HEK293 (cell line): ENCODE results near the gene FGF9.

Experiments
- CTCF ChIA-PET: fragments of 350-600 bp; formaldehyde crosslinking; extraction: SDS; loops from one replicate; lab custom pipeline; 2021; ENCODE audit warnings: antibody characterized with exemption; lab: Yijun Ruan, JAX
- POLR2A ChIA-PET: fragments of 300-600 bp; formaldehyde crosslinking; extraction: SDS; loops from one replicate; lab custom pipeline; 2020; ENCODE audit warnings: antibody characterized with exemption, inconsistent platforms; lab: Yijun Ruan, JAX
- H3K27ac ChIP-seq: fragments of 200-500 bp; sonication (Bioruptor generic); 2 replicates; pipeline ENCODE4 v1.5.1; 2014; ENCODE audit warnings: low read depth, low read length, control low read depth, inconsistent platforms; ENCODE audit errors: extremely low read depth
- H3K36me3 ChIP-seq, 2 experiments: fragments of 200-500 bp in 1 of 2; sonication (Bioruptor generic) in 1 of 2; 1 replicate in 1 of 2; 2 replicates in 1 of 2; pipeline ENCODE4 v1.5.1; 2014 to 2017; ENCODE audit warnings: inconsistent platforms in 2 of 2, low read length in 2 of 2; ENCODE audit not compliant: control insufficient read depth in 2 of 2, insufficient read depth in 1 of 2
- H3K4me1 ChIP-seq: fragments of 200-500 bp; sonication (Bioruptor generic); 2 replicates; pipeline ENCODE4 v1.5.1; 2014; ENCODE audit warnings: mild to moderate bottlenecking, low read length, inconsistent platforms; ENCODE audit not compliant: control insufficient read depth, insufficient read depth
- H3K4me3 ChIP-seq: 2 replicates; pipeline ENCODE4 v1.5.1; 2011; ENCODE audit warnings: low read depth, mild to moderate bottlenecking, control low read depth, low read length, moderate library complexity
- H3K9me3 ChIP-seq: fragments of 200-500 bp; sonication (Bioruptor generic); 2 replicates; pipeline ENCODE4 v1.5.1; 2014; ENCODE audit warnings: low read depth, low read length, inconsistent platforms; ENCODE audit not compliant: control insufficient read depth, insufficient read depth
- BCL11A ChIP-seq: fragments of 450-650 bp; formaldehyde crosslinking; IDR thresholded peaks from 2 replicates; pipeline ENCODE4 v1.5.1; 2016; ENCODE audit warnings: low read depth, missing biosample characterization, missing genetic modification characterization
- FEZF1 ChIP-seq: fragments of 450-650 bp; formaldehyde crosslinking; IDR thresholded peaks from 2 replicates; pipeline ENCODE4 v1.5.1; 2016; ENCODE audit warnings: missing biosample characterization, missing genetic modification characterization
- KLF10 ChIP-seq: fragments of 450-650 bp; IDR thresholded peaks from 2 replicates; pipeline ENCODE4 v1.5.1; 2018; ENCODE audit warnings: missing biosample characterization, mild to moderate bottlenecking, missing genetic modification characterization
- KLF8 ChIP-seq: fragments of 450-650 bp; formaldehyde crosslinking; IDR thresholded peaks from 2 replicates; pipeline ENCODE4 v1.5.1; 2016; ENCODE audit warnings: missing biosample characterization, missing genetic modification characterization
- SETDB1 ChIP-seq: IDR thresholded peaks from one replicate; pipeline ENCODE4 v1.6.1; 2017; ENCODE audit warnings: mild to moderate bottlenecking, low read length, moderate library complexity, mixed read lengths; ENCODE audit not compliant: insufficient read length
- SP2 ChIP-seq: fragments of 450-650 bp; formaldehyde crosslinking; IDR thresholded peaks from 2 replicates; pipeline ENCODE4 v1.5.1; 2016; ENCODE audit warnings: missing biosample characterization, missing genetic modification characterization
- TRIM28 ChIP-seq: IDR thresholded peaks from 2 replicates; pipeline ENCODE4 v1.6.1; 2011; ENCODE audit warnings: low read length, control low read depth, borderline replicate concordance
- YY1 ChIP-seq: fragments of 450-650 bp; formaldehyde crosslinking; IDR thresholded peaks from 2 replicates; pipeline ENCODE4 v1.5.1; 2018; ENCODE audit warnings: missing biosample characterization, missing genetic modification characterization
- ZFP37 ChIP-seq: fragments of 450-650 bp; formaldehyde crosslinking; IDR thresholded peaks from 2 replicates; pipeline ENCODE4 v1.5.1; 2016; ENCODE audit warnings: missing biosample characterization, missing genetic modification characterization
- ZFP69B ChIP-seq: fragments of 450-650 bp; formaldehyde crosslinking; IDR thresholded peaks from 2 replicates; pipeline ENCODE4 v1.5.1; 2016; ENCODE audit warnings: missing biosample characterization, missing genetic modification characterization
- ZNF133 ChIP-seq: fragments of 450-650 bp; formaldehyde crosslinking; IDR thresholded peaks from 2 replicates; pipeline ENCODE4 v1.5.1; 2016; ENCODE audit warnings: missing biosample characterization, missing genetic modification characterization
- ZNF146 ChIP-seq: fragments of 450-650 bp; formaldehyde crosslinking; IDR thresholded peaks from 2 replicates; pipeline ENCODE4 v1.5.1; 2016; ENCODE audit warnings: missing biosample characterization, missing genetic modification characterization
- ZNF184 ChIP-seq: fragments of 450-650 bp; IDR thresholded peaks from 2 replicates; pipeline ENCODE4 v1.5.1; 2018; ENCODE audit warnings: missing biosample characterization, mild to moderate bottlenecking, missing genetic modification characterization
- ZNF335 ChIP-seq: fragments of 450-650 bp; formaldehyde crosslinking; conservative IDR thresholded peaks from 2 replicates; pipeline ENCODE4 v1.5.1; 2016; ENCODE audit warnings: missing biosample characterization, missing genetic modification characterization
- ZNF423 ChIP-seq: fragments of 450-650 bp; formaldehyde crosslinking; IDR thresholded peaks from 2 replicates; pipeline ENCODE4 v1.5.1; 2016; ENCODE audit warnings: missing biosample characterization, missing genetic modification characterization
- ZNF510 ChIP-seq: fragments of 450-650 bp; formaldehyde crosslinking; IDR thresholded peaks from 2 replicates; pipeline ENCODE4 v1.5.1; 2018; ENCODE audit warnings: mild to moderate bottlenecking, missing genetic modification characterization, missing biosample characterization; ENCODE audit not compliant: insufficient replicate concordance
- ZNF529 ChIP-seq: fragments of 450-650 bp; formaldehyde crosslinking; IDR thresholded peaks from 2 replicates; pipeline ENCODE4 v1.5.1; 2017; ENCODE audit warnings: missing genetic modification characterization, missing biosample characterization; ENCODE audit not compliant: insufficient replicate concordance
- ZNF549 ChIP-seq: fragments of 450-650 bp; IDR thresholded peaks from 2 replicates; pipeline ENCODE4 v1.5.1; 2018; ENCODE audit warnings: missing biosample characterization, missing genetic modification characterization, mild to moderate bottlenecking, inconsistent platforms, moderate library complexity
- ZNF561 ChIP-seq: fragments of 450-650 bp; IDR thresholded peaks from 2 replicates; pipeline ENCODE4 v1.5.1; 2018; ENCODE audit warnings: missing biosample characterization, missing genetic modification characterization, borderline replicate concordance
- ZNF660 ChIP-seq: fragments of 450-650 bp; IDR thresholded peaks from 2 replicates; pipeline ENCODE4 v1.5.1; 2018; ENCODE audit warnings: missing biosample characterization, mild to moderate bottlenecking, missing genetic modification characterization
- ZSCAN23 ChIP-seq: fragments of 450-650 bp; formaldehyde crosslinking; IDR thresholded peaks from 2 replicates; pipeline ENCODE4 v1.5.1; 2016; ENCODE audit warnings: missing biosample characterization, missing genetic modification characterization
- TF ChIP-seq, protein P1 (sequence below): fragments of 450-650 bp; formaldehyde crosslinking; IDR thresholded peaks from 2 replicates; pipeline ENCODE4 v1.5.1; 2017; ENCODE audit warnings: missing biosample characterization, missing genetic modification characterization
- TF ChIP-seq, protein P2 (sequence below): fragments of 450-650 bp; formaldehyde crosslinking; IDR thresholded peaks from 2 replicates; pipeline ENCODE4 v1.5.1; 2016; ENCODE audit warnings: missing biosample characterization, missing genetic modification characterization, low read depth
- TF ChIP-seq, protein P3 (sequence below): fragments of 450-650 bp; formaldehyde crosslinking; IDR thresholded peaks from 2 replicates; pipeline ENCODE4 v1.5.1; 2016; ENCODE audit warnings: missing biosample characterization, missing genetic modification characterization
- TF ChIP-seq, protein P4 (sequence below): fragments of 450-650 bp; formaldehyde crosslinking; IDR thresholded peaks from 2 replicates; pipeline ENCODE4 v1.5.1; 2016; ENCODE audit warnings: missing biosample characterization, missing genetic modification characterization
- TF ChIP-seq, protein P5 (sequence below): fragments of 450-650 bp; formaldehyde crosslinking; IDR thresholded peaks from 2 replicates; pipeline ENCODE4 v1.5.1; 2016; ENCODE audit warnings: missing biosample characterization, missing genetic modification characterization
- TF ChIP-seq, protein P6 (sequence below): fragments of 450-650 bp; formaldehyde crosslinking; IDR thresholded peaks from 2 replicates; pipeline ENCODE4 v1.5.1; 2016; ENCODE audit warnings: missing biosample characterization, missing genetic modification characterization

The FGF9 gene

DNA sequence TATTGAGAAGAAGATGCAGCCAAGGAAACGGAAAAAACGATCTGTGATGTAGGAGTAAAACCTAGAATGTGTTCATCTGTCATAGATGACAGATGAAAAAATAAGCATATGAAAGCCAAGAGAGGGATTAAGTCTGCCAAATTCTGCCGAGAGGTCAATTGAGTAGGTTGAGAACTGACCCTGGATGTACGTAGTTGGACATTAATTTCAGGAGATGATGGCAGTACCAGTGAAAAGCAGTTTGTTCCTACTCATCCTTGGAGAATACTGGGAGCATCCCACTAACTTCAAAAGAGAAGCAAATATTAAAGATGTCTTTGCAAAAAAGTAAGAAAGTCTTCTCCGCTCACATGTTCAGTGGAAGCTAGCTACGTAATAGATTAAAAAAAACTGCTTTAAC lies 11.8 kb upstream of the FGF9 start (continued):
- TF ChIP-seq, protein P1, sequence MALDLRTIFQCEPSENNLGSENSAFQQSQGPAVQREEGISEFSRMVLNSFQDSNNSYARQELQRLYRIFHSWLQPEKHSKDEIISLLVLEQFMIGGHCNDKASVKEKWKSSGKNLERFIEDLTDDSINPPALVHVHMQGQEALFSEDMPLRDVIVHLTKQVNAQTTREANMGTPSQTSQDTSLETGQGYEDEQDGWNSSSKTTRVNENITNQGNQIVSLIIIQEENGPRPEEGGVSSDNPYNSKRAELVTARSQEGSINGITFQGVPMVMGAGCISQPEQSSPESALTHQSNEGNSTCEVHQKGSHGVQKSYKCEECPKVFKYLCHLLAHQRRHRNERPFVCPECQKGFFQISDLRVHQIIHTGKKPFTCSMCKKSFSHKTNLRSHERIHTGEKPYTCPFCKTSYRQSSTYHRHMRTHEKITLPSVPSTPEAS (tag by site-specific recombination) = no peak
- TF ChIP-seq, all 188 proteins: peak for 0

DNA sequence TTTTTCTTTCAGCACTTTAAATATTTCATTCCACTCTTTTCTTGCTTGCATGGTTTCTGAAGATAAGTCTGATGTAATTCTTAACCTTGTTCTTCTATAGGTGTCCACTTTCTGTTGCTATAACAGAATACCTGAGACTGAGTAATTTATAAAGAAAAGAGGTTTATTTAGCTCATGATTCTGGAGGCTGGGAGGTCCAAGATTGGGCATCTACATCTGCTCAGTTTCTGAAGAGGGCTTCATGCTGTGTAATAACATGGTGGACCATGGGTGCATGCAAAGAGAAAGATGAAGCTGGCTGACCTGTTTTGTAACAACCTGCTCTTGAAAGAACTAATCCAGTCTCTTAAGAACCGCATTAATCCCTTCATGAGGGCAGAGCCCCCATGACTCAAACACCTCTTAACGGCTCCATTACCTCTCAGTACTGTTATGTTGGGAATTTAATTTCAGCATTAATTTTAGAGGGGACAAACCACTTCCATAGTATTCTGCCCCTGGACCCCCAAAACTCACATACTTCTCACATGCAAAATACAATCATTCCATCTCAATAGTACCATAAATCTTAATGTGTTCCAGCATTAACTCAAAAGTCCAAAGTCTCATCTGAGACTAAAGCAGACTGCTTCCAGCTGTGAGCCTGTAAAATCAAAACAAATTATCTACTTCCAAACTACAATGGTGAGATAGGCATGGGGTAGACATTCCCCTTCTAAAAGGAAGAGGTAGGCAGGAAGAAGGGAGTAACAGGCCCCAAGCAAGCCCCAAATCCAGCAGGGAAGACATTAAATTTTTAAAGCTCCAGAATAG lies 9.6 kb upstream of the FGF9 start:
- CTCF ChIA-PET = interaction anchor here (0.6 kb wide), 1 partner anchor 22 kb away, joined by 3 read pairs; no protein-coding TSS in a partner anchor

DNA sequence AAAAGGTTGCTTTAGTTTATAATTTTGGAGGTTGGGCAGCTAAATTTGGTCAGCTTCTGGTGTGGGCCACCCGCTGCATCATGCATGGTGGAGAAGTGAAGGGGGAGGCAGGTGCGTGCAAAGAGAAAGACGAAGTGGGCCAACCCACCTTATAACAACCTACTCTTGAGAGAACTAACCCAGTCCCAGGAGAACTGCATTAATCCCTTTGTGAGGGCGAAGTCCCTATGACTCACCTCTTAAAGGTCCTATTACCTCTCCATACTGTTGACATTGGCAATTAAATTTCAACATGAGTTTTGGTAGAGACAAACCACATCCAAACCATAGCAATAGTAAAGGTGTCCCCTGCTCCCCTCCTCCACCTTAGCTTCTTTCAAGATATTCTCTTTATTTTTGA lies 7.7 kb upstream of the FGF9 start:
- ChIA-PET CTCF (interaction anchor here (0.7 to 2.1 kb wide), 2 partner anchors 25 to 540 kb away, joined by 4 to 9 read pairs; no protein-coding TSS in a partner anchor), POLR2A (no interaction called here)
- Histone ChIP-seq H3K9me3 (no peaks in the 10 kb centered on the region), H3K4me3 (no peak overlapping the region), H3K4me1 (peaks cover 15% of the 10 kb centered on the region), H3K36me3 (no peaks in the 10 kb centered on the region), H3K27ac (peak overlapping the region; percentile 41; the same call in 1 of the 2 replicates)
- TF ChIP-seq ZNF184 (tag by site-specific recombination) (peak; percentile 70; the same call in 1 of the 2 replicates), SP2 (peak; percentile 14; the same call in 1 of the 2 replicates), BCL11A (tag by site-specific recombination) (peak; percentile 86; the same call in 1 of the 2 replicates), ZNF660 (0 out of 2 replicates have a peak, but pooled peaks have one; percentile 21), KLF10 (tag by site-specific recombination) (peak; percentile 62), ZNF561 (tag by site-specific recombination) (peak; percentile 97), FEZF1 (tag by site-specific recombination) (peak; percentile 74), KLF8 (tag by site-specific recombination) (peak; percentile 98), ZNF549 (tag by site-specific recombination) (peak; percentile 51; the same call in 1 of the 2 replicates), ZNF146 (0 out of 2 replicates have a peak, but pooled peaks have one; percentile 8), ZNF423 (tag by site-specific recombination) (0 out of 2 replicates have a peak, but pooled peaks have one; percentile 39), ZSCAN23 (tag by site-specific recombination) (peak; percentile 75; the same call in 1 of the 2 replicates), YY1 (tag by site-specific recombination) (no peak)
- TF ChIP-seq, protein P2, sequence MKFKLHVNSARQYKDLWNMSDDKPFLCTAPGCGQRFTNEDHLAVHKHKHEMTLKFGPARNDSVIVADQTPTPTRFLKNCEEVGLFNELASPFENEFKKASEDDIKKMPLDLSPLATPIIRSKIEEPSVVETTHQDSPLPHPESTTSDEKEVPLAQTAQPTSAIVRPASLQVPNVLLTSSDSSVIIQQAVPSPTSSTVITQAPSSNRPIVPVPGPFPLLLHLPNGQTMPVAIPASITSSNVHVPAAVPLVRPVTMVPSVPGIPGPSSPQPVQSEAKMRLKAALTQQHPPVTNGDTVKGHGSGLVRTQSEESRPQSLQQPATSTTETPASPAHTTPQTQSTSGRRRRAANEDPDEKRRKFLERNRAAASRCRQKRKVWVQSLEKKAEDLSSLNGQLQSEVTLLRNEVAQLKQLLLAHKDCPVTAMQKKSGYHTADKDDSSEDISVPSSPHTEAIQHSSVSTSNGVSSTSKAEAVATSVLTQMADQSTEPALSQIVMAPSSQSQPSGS (tag by site-specific recombination) = 0 out of 2 replicates have a peak, but pooled peaks have one; percentile 31
- TF ChIP-seq, protein P3, sequence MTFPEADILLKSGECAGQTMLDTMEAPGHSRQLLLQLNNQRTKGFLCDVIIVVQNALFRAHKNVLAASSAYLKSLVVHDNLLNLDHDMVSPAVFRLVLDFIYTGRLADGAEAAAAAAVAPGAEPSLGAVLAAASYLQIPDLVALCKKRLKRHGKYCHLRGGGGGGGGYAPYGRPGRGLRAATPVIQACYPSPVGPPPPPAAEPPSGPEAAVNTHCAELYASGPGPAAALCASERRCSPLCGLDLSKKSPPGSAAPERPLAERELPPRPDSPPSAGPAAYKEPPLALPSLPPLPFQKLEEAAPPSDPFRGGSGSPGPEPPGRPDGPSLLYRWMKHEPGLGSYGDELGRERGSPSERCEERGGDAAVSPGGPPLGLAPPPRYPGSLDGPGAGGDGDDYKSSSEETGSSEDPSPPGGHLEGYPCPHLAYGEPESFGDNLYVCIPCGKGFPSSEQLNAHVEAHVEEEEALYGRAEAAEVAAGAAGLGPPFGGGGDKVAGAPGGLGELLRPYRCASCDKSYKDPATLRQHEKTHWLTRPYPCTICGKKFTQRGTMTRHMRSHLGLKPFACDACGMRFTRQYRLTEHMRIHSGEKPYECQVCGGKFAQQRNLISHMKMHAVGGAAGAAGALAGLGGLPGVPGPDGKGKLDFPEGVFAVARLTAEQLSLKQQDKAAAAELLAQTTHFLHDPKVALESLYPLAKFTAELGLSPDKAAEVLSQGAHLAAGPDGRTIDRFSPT (tag by site-specific recombination) = 0 out of 2 replicates have a peak, but pooled peaks have one; percentile 46
- TF ChIP-seq, protein P4, sequence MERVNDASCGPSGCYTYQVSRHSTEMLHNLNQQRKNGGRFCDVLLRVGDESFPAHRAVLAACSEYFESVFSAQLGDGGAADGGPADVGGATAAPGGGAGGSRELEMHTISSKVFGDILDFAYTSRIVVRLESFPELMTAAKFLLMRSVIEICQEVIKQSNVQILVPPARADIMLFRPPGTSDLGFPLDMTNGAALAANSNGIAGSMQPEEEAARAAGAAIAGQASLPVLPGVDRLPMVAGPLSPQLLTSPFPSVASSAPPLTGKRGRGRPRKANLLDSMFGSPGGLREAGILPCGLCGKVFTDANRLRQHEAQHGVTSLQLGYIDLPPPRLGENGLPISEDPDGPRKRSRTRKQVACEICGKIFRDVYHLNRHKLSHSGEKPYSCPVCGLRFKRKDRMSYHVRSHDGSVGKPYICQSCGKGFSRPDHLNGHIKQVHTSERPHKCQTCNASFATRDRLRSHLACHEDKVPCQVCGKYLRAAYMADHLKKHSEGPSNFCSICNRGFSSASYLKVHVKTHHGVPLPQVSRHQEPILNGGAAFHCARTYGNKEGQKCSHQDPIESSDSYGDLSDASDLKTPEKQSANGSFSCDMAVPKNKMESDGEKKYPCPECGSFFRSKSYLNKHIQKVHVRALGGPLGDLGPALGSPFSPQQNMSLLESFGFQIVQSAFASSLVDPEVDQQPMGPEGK (tag by site-specific recombination) = peak; percentile 86
- TF ChIP-seq, protein P5, sequence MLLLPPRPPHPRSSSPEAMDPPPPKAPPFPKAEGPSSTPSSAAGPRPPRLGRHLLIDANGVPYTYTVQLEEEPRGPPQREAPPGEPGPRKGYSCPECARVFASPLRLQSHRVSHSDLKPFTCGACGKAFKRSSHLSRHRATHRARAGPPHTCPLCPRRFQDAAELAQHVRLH = peak; percentile 86
- TF ChIP-seq, protein P6, sequence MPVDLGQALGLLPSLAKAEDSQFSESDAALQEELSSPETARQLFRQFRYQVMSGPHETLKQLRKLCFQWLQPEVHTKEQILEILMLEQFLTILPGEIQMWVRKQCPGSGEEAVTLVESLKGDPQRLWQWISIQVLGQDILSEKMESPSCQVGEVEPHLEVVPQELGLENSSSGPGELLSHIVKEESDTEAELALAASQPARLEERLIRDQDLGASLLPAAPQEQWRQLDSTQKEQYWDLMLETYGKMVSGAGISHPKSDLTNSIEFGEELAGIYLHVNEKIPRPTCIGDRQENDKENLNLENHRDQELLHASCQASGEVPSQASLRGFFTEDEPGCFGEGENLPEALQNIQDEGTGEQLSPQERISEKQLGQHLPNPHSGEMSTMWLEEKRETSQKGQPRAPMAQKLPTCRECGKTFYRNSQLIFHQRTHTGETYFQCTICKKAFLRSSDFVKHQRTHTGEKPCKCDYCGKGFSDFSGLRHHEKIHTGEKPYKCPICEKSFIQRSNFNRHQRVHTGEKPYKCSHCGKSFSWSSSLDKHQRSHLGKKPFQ (tag by site-specific recombination) = peak; percentile 53; the same call in 1 of the 2 replicates

More for the DNA sequence above, 9.6 kb upstream of the FGF9 start:
- peaks cover 15% of the 10 kb centered on the region for H3K4me1 ChIP-seq
- POLR2A ChIA-PET = no interaction called here
- H3K4me3 ChIP-seq = no peak overlapping the region
- H3K36me3 ChIP-seq = no peaks in the 10 kb centered on the region
- TF ChIP-seq ZNF133 (tag by site-specific recombination) (no peak), TRIM28 (peak; percentile 85; the same call in 1 of the 2 replicates), ZFP69B (tag by site-specific recombination) (no peak), ZNF335 (no peak), ZNF529 (tag by site-specific recombination) (no peak), SETDB1 (peak; percentile 76), ZNF510 (tag by site-specific recombination) (peak; percentile 10), ZFP37 (tag by site-specific recombination) (no peak)
- no peaks in the 10 kb centered on the region for H3K9me3 ChIP-seq
- no peak overlapping the region for H3K27ac ChIP-seq
